Loucy (cell line): ENCODE data around the gene MLLT10.

Experiments
- H2AFZ ChIP-seq: fragments of 200-600 bp; sonication (generic); 2 replicates; pipeline ENCODE4 v1.6.0; 2016; ENCODE audit warnings: antibody characterized with exemption, mild to moderate bottlenecking, low read length, moderate library complexity
- H3F3A ChIP-seq: fragments of 200-600 bp; 2 replicates; pipeline ENCODE4 v1.6.0; 2016; ENCODE audit warnings: antibody characterized with exemption, low read depth, mild to moderate bottlenecking
- H3K27me3 ChIP-seq: fragments of 200-600 bp; sonication (generic); 2 replicates; pipeline ENCODE4 v1.6.1; 2014; ENCODE audit warnings: low read length, mild to moderate bottlenecking; ENCODE audit not compliant: insufficient read depth, poor library complexity, severe bottlenecking
- H3K36me3 ChIP-seq: fragments of 200-600 bp; sonication (generic); 2 replicates; pipeline ENCODE4 v1.6.1; 2016; ENCODE audit warnings: low read length; ENCODE audit not compliant: insufficient read depth
- H3K4me1 ChIP-seq: fragments of 200-600 bp; sonication (generic); 2 replicates; pipeline ENCODE4 v1.5.1; 2014; ENCODE audit warnings: low read length, mild to moderate bottlenecking; ENCODE audit not compliant: insufficient read depth, poor library complexity, severe bottlenecking
- H3K4me2 ChIP-seq: fragments of 200-600 bp; sonication (generic); 2 replicates; pipeline ENCODE4 v1.6.0; 2014; ENCODE audit warnings: antibody characterized with exemption, low read length, low read depth, mild to moderate bottlenecking; ENCODE audit not compliant: poor library complexity, severe bottlenecking
- H3K4me3 ChIP-seq: fragments of 200-600 bp; sonication (generic); 2 replicates; pipeline ENCODE4 v1.5.1; 2014; ENCODE audit warnings: low read length, mild to moderate bottlenecking, mixed read lengths; ENCODE audit not compliant: poor library complexity, severe bottlenecking
- H3K79me2 ChIP-seq: fragments of 200-600 bp; sonication (generic); 2 replicates; pipeline ENCODE4 v1.6.1; 2014; ENCODE audit warnings: low read length; ENCODE audit not compliant: insufficient read depth
- H3K9ac ChIP-seq: fragments of 200-600 bp; sonication (generic); 2 replicates; pipeline ENCODE4 v1.6.0; 2014; ENCODE audit warnings: mild to moderate bottlenecking, low read depth, low read length, moderate library complexity; ENCODE audit not compliant: poor library complexity, severe bottlenecking
- H3K9me2 ChIP-seq: fragments of 200-600 bp; sonication (generic); replicated peaks from 2 replicates; pipeline ENCODE4 v1.6.1; 2016; ENCODE audit warnings: low read depth, low read length, mixed read lengths
- H3K9me3 ChIP-seq: fragments of 200-600 bp; sonication (generic); 2 replicates; pipeline ENCODE4 v1.6.1; 2014; ENCODE audit warnings: mild to moderate bottlenecking, antibody characterized with exemption, low read length, low read depth; ENCODE audit not compliant: insufficient read depth
- H4K20me1 ChIP-seq: fragments of 200-600 bp; sonication (generic); 2 replicates; pipeline ENCODE4 v1.6.0; 2014; ENCODE audit warnings: antibody characterized with exemption, low read length, mild to moderate bottlenecking; ENCODE audit not compliant: insufficient read depth, poor library complexity, severe bottlenecking
- EZH2phosphoT487 ChIP-seq: fragments of 200-600 bp; IDR thresholded peaks from 2 replicates; pipeline ENCODE4 v1.6.1; 2018; ENCODE audit warnings: antibody characterized with exemption, mild to moderate bottlenecking, moderate library complexity, borderline replicate concordance
- TF ChIP-seq, protein P1 (sequence below): fragments of 200-600 bp; sonication (generic); conservative IDR thresholded peaks from 2 replicates; pipeline ENCODE4 v1.5.1; 2014; ENCODE audit warnings: mild to moderate bottlenecking, antibody characterized with exemption, low read length

Gene MLLT10

GRCh38 chr10:21689881-21690280 is 155.8 kb downstream of the MLLT10 start:
- TF ChIP-seq EZH2phosphoT487 = no peak
- TF ChIP-seq, protein P1, sequence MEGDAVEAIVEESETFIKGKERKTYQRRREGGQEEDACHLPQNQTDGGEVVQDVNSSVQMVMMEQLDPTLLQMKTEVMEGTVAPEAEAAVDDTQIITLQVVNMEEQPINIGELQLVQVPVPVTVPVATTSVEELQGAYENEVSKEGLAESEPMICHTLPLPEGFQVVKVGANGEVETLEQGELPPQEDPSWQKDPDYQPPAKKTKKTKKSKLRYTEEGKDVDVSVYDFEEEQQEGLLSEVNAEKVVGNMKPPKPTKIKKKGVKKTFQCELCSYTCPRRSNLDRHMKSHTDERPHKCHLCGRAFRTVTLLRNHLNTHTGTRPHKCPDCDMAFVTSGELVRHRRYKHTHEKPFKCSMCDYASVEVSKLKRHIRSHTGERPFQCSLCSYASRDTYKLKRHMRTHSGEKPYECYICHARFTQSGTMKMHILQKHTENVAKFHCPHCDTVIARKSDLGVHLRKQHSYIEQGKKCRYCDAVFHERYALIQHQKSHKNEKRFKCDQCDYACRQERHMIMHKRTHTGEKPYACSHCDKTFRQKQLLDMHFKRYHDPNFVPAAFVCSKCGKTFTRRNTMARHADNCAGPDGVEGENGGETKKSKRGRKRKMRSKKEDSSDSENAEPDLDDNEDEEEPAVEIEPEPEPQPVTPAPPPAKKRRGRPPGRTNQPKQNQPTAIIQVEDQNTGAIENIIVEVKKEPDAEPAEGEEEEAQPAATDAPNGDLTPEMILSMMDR = no peak
- Histone ChIP-seq H3K9me3 (no peaks in the 10 kb centered on the region), H3K4me2 (no peak overlapping the region), H4K20me1 (no peaks in the 10 kb centered on the region), H3K4me1 (no peaks in the 10 kb centered on the region), H3K4me3 (no peak overlapping the region), H3K79me2 (no peaks in the 10 kb centered on the region), H3K9me2 (no peaks in the 10 kb centered on the region), H3F3A (no peaks in the 10 kb centered on the region), H3K36me3 (peaks cover 44% of the 10 kb centered on the region; the same call in 1 of the 2 replicates), H2AFZ (no peak overlapping the region), H3K9ac (no peak overlapping the region), H3K27me3 (no peaks in the 10 kb centered on the region)

DNA sequence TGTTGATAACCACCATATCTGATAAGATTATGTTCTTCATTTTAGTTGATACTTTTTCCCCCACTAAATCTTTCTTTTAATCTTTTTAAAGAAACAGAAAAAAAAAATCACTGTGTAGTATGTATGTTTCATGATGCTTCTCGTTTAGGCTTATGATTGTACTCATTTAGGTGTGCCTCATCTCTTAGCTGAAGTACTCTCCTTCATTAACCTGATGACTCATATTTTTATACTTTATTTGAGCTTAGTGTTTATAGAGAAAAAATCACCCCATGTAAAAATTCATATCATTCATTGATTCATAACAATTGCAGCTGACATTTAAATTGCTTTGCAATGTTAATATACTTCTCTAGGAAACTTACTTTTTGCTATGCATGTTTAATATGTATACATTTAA is 158.9 kb downstream of the MLLT10 start:
- Histone ChIP-seq H4K20me1 (peaks cover 9% of the 10 kb centered on the region), H3K9ac (no peak overlapping the region), H3K4me2 (no peak overlapping the region), H3F3A (no peaks in the 10 kb centered on the region), H3K4me3 (no peak overlapping the region), H3K27me3 (no peaks in the 10 kb centered on the region), H3K9me3 (no peaks in the 10 kb centered on the region), H3K79me2 (peaks cover 5% of the 10 kb centered on the region; the same call in 1 of the 2 replicates), H3K4me1 (no peaks in the 10 kb centered on the region), H2AFZ (no peak overlapping the region), H3K36me3 (peaks cover 32% of the 10 kb centered on the region; the same call in 1 of the 2 replicates), H3K9me2 (no peaks in the 10 kb centered on the region)
- TF ChIP-seq, protein P1 = no peak
- TF ChIP-seq EZH2phosphoT487 = no peak

- peaks cover 10% of the 10 kb centered on the region; the same call in 1 of the 2 replicates for H3K79me2 ChIP-seq
- no peak overlapping the region for H3K4me2 ChIP-seq
- H3K36me3 ChIP-seq = peaks cover 27% of the 10 kb centered on the region; the same call in 1 of the 2 replicates
- no peak overlapping the region for H2AFZ ChIP-seq
- no peaks in the 10 kb centered on the region for H3K27me3 ChIP-seq
- no peak overlapping the region for H3K4me3 ChIP-seq
- peaks cover 9% of the 10 kb centered on the region for H4K20me1 ChIP-seq
- H3K9me3 ChIP-seq = no peaks in the 10 kb centered on the region
- no peaks in the 10 kb centered on the region for H3K9me2 ChIP-seq
- no peaks in the 10 kb centered on the region for H3K4me1 ChIP-seq
- no peak overlapping the region for H3K9ac ChIP-seq
- TF ChIP-seq EZH2phosphoT487 = no peak
- TF ChIP-seq, protein P1 = no peak
- no peaks in the 10 kb centered on the region for H3F3A ChIP-seq
Measured at GRCh38 chr10:21693418-21693817, 159.4 kb downstream of the MLLT10 start.
